Bronchial epithelial cell (primary cell): ENCODE results near the gene CCDC179. TPM values are rescaled to one million over a fixed set of nuclear protein-coding genes. Genes with fewer than 3 reads are reported as not detected.

Experiments used
- DNase-seq: peaks from one replicate; pipeline ENCODE4 v3.0.0-alpha.2; 2010; ENCODE audit warnings: low read depth
- FAIRE-seq: peaks from 2 replicates; lab custom pipeline; 2011; peaks lifted over from hg19 to GRCh38; lab: Jason Lieb, UNC
- H3K27me3 ChIP-seq: 2 replicates; pipeline ENCODE4 v1.5.1; 2011; ENCODE audit warnings: low read length; ENCODE audit not compliant: control insufficient read depth, insufficient read depth
- H3K36me3 ChIP-seq: 2 replicates; pipeline ENCODE4 v1.5.1; 2011; ENCODE audit warnings: low read length; ENCODE audit not compliant: control insufficient read depth, insufficient read depth
- H3K4me3 ChIP-seq: 2 replicates; pipeline ENCODE4 v1.5.1; 2011; ENCODE audit warnings: mild to moderate bottlenecking, low read depth, low read length, control low read depth
- CTCF ChIP-seq: IDR thresholded peaks from 2 replicates; pipeline ENCODE4 v1.5.1; 2011; ENCODE audit warnings: mild to moderate bottlenecking, moderate library complexity, low read length, control low read depth, inconsistent platforms; ENCODE audit not compliant: insufficient read depth, severe bottlenecking
- total RNA-seq: library from RNA; depleted of rRNA; stranded (reverse); fragments of >200 nt; gene quantifications from 2 replicates; pipeline ENCODE4 v1.2.1, GENCODE V29; 2014

Gene CCDC179
- total RNA-seq, 1 donor from 2014 or later: not detected

GRCh38 chr11:22829231-22830081 lies 30.8 kb downstream of the CCDC179 start, which contains the start of gene SVIP:
SVIP (minus strand) TSS chr11:22829801; CDS start chr11:22829748, 53 bp downstream.
- peak; percentile 79 for DNase-seq
- Histone ChIP-seq H3K4me3 (peak within 1 kb of the TSS; percentile 93), H3K36me3 (peaks cover 1% of the 10 kb centered on the region), H3K27me3 (no peaks in the 10 kb centered on the region)
- FAIRE-seq: no peak
- peak; percentile 80 for TF ChIP-seq CTCF

DNA sequence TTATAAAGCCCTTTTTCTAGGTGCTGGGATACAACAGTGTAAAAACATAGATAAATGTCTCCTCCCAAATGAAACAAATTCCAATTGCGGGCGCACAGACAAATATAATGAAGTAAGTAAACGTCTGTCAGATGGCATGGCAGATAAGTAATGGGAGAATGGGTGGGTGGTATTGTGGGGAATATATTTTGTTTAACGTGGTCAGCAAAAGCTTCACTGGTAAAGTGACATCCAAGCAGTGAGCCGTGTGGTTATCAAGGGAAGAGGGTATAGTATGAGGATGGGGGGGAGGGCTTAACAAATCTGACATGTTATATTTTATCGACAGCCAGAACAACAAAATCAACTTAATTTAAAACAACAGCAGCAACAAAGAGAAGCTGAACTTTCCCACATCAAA lies 31.9 kb downstream of the CCDC179 start:
- TF ChIP-seq CTCF: no peak
- no peaks in the 10 kb centered on the region for H3K27me3 ChIP-seq
- H3K4me3 ChIP-seq: no peak overlapping the region
- FAIRE-seq (no peak), DNase-seq (no peak)
- H3K36me3 ChIP-seq: peaks cover 1% of the 10 kb centered on the region

- no peak for TF ChIP-seq CTCF
- FAIRE-seq: no peak
- no peak for DNase-seq
Measured at GRCh38 chr11:22822203-22822602, 38.1 kb downstream of the CCDC179 start.

DNA sequence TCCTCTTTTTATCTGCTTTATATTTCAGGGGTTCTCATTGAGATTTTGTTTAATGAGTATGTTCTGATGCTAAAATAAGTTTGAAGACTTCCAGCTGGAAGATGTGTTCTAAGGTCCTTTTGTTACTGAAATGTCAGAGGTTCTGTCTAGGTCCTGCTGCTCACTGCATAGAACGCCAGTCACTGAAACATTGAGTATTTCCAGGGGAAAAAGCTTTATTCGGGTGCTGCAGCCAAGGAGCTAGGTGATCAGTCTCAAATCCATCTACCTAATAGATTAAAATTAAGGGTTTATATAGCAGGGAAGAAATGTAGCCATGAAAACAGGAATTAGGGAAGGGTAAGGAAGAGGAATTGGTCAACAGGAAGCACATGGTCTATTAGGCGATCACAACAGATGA lies 50.4 kb downstream of the CCDC179 start:
- no peaks in the 10 kb centered on the region for H3K27me3 ChIP-seq
- H3K4me3 ChIP-seq: no peak overlapping the region
- no peaks in the 10 kb centered on the region for H3K36me3 ChIP-seq
- FAIRE-seq (no peak), DNase-seq (no peak)
- no peak for TF ChIP-seq CTCF

More at GRCh38 chr11:22822203-22822602, 38.1 kb downstream of the CCDC179 start:
- peaks cover 2% of the 10 kb centered on the region for H3K36me3 ChIP-seq
- H3K4me3 ChIP-seq: no peak overlapping the region
- no peaks in the 10 kb centered on the region for H3K27me3 ChIP-seq

DNA sequence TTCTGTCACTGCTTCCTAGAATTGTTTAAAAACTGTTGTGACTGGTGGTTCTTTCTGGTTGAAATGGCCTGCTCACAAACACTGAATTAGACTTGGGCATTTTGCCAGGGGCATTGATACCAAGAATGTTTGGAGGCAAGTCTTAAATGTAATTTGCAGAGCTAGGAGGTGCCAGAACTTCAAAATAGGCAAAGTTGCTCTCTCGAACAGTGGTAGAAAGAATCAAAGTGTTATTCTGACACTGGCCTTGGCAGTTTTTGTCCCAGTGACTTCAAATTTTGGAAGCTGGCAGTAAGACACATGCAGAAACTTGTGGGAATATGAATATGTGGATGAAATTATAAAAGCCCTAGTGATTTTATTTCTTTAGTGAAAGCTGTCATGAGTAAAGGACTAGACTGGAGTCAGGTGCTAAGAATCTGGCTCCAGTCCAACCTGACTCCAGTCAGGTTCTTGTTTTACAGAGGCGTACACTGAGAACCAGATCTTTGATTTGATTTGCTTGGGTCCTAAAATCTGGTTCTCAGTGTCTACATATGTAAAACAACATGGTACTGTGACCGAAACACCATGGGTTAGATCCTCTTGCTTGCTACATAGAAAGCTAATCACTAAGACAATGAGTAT lies 51.6 kb downstream of the CCDC179 start:
- Histone ChIP-seq H3K27me3 (peaks cover 2% of the 10 kb centered on the region), H3K36me3 (no peaks in the 10 kb centered on the region), H3K4me3 (no peak overlapping the region)
- no peak for TF ChIP-seq CTCF
- DNase-seq: no peak
- no peak for FAIRE-seq
